HG03060 (cell line): Measurements from ENCODE around the gene AGPAT4.
"Not testable (repeated sequence)": the region's sequence is repeated elsewhere in the genome, so short reads cannot be mapped to it uniquely, and the experiment has no call there.

Experiments
- ATAC-seq: cut with Tn5 transposase; IDR thresholded peaks from one replicate; pipeline ENCODE4 v1.9.1; 2021; ENCODE audit warnings: low read depth, moderate number of reproducible peaks; ENCODE audit not compliant: unreplicated experiment

Gene AGPAT4

GRCh38 chr6:161127071-161127740 lies 146.7 kb downstream of the AGPAT4 start:
- no peak for ATAC-seq

- ATAC-seq = no peak
Measured at GRCh38 chr6:161125591-161125990, 148.3 kb downstream of the AGPAT4 start.

GRCh38 chr6:161123319-161123718 lies 150.5 kb downstream of the AGPAT4 start:
- not testable (repeated sequence) for ATAC-seq

GRCh38 chr6:161117942-161118341 lies 155.9 kb downstream of the AGPAT4 start:
- no peak for ATAC-seq

GRCh38 chr6:161117308-161117707 lies 156.6 kb downstream of the AGPAT4 start:
- no peak for ATAC-seq

- ATAC-seq = no peak
Measured at GRCh38 chr6:161116554-161116953, 157.3 kb downstream of the AGPAT4 start.

- no peak for ATAC-seq
Measured at GRCh38 chr6:161115468-161115867, 158.4 kb downstream of the AGPAT4 start.

- ATAC-seq = no peak
Measured at GRCh38 chr6:161111261-161111660, 162.6 kb downstream of the AGPAT4 start.

- ATAC-seq = no peak
Measured at GRCh38 chr6:161110028-161110779, 163.7 kb downstream of the AGPAT4 start.

GRCh38 chr6:161109366-161109765 lies 164.5 kb downstream of the AGPAT4 start:
- no peak for ATAC-seq

GRCh38 chr6:161108916-161109315 lies 164.9 kb downstream of the AGPAT4 start:
- ATAC-seq = no peak

- no peak for ATAC-seq
Measured at GRCh38 chr6:161107779-161108730, 165.8 kb downstream of the AGPAT4 start.

- ATAC-seq = no peak
Measured at GRCh38 chr6:161105408-161105807, 168.5 kb downstream of the AGPAT4 start.

- ATAC-seq = no peak
Measured at GRCh38 chr6:161104966-161105365, 168.9 kb downstream of the AGPAT4 start.

- no peak for ATAC-seq
Measured at GRCh38 chr6:161103475-161103874, 170.4 kb downstream of the AGPAT4 start.

- no peak for ATAC-seq
Measured at GRCh38 chr6:161101517-161101916, 172.3 kb downstream of the AGPAT4 start.

- no peak for ATAC-seq
Measured at GRCh38 chr6:161100072-161100471, 173.8 kb downstream of the AGPAT4 start.

- ATAC-seq = no peak
Measured at GRCh38 chr6:161095916-161096315, 177.9 kb downstream of the AGPAT4 start.

- ATAC-seq = no peak
Measured at GRCh38 chr6:161094955-161095354, 178.9 kb downstream of the AGPAT4 start.

- no peak for ATAC-seq
Measured at GRCh38 chr6:161091972-161092701, 181.7 kb downstream of the AGPAT4 start.
